GM21447 (cell line): ENCODE data around the gene GABPB2.

ENCODE experiments used
- ATAC-seq: cut with Tn5 transposase; IDR thresholded peaks from one replicate; pipeline ENCODE4 v1.9.1; 2021; ENCODE audit not compliant: unreplicated experiment

Gene GABPB2

DNA sequence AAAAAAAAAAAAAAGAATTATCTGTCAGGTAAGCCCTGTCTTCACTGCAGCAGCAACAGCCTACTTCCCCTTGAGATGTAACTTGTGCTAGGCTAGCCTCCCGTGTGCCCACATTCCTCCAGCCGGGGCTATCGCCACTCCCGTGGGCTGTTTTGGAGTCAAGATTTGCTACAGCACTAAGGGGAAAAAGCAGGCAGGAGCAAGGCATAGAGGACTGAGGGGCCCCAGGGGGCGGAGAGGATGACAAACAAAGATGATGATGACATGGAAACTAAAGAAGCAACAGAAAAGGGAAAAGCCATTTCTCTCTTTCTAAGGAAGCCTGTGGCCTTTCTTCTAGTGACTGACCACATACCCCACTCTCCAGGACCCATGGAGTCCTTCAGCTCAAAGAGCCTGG is 87.8 kb downstream of the GABPB2 start:
- ATAC-seq: no peak

DNA sequence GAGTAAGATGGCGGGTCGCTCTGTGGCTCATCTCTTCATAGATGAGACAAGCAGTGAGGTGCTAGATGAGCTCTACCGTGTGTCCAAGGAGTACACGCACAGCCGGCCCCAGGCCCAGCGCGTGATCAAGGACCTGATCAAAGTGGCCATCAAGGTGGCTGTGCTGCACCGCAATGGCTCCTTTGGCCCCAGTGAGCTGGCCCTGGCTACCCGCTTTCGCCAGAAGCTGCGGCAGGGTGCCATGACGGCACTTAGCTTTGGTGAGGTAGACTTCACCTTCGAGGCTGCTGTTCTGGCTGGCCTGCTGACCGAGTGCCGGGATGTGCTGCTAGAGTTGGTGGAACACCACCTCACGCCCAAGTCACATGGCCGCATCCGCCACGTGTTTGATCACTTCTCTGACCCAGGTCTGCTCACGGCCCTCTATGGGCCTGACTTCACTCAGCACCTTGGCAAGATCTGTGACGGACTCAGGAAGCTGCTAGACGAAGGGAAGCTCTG is 88.2 kb downstream of the GABPB2 start:
- ATAC-seq: no peak

DNA sequence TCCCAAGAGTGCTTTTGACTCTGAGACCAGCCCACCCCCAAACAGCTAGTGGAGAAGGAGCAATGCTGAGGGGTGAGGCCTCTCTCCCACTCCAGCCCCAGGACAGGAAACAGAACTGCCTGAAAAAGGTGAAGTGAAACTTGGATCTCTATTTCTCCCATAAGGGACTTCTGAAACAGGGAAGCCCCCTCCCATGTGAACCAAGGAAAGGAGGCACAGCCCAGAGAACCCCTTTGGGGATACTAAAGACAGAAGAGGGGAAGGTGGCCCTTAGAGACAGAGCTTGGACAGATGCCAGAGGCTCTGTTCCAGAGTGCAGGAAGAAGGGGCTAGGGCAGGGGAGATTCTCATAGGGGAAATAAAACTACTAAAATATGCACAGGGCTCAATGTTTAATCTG is 88.8 kb downstream of the GABPB2 start:
- ATAC-seq: no peak

DNA sequence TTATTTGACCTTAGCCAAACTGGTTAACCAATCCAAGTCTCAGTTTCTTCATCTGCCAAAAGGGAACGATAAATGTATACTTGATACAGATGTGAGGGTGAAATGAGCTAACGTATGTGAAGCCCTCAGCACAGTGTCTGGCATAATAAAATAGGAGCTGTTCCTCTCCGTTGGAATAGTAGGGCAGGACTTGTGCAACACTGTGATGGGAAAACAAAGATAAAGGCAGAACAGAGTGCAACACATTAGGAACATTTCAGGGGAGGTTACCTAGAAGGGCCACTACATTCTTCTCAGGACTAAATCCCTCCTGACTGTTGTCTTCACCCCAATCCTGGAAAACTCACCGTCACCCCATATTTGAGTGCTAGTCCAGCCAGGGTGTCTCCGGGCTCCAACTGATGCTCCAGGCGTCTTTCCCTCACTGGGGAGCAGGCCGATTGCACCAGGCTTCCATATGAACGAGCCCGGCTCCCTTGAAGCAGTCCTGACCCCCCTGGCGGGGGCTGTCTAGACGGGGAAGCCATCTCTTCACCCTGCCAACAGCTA is 94.2 kb downstream of the GABPB2 start:
- ATAC-seq: no peak

DNA sequence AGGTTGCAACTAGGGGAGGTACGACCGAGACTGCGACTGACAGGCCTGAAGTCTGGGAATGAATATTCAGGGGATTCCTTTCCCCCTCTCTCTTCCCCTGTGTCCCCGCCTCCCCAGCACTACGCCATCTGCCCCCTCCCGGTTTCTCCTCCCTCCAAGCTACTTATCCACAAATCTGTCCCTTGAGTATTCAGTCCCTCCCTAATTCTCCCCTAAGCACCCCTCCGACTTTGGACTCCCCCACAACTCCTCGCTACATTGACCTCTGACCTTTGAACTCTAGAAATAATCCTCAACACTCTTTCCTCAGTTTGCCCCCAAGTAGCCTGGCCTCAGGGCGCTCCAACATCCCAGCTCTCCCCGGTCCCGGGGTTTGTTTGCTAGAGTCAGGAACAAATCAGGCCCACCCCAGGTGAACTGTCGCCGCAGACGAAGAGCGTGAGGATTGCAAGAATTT is 94.7 kb downstream of the GABPB2 start:
- ATAC-seq: no peak

DNA sequence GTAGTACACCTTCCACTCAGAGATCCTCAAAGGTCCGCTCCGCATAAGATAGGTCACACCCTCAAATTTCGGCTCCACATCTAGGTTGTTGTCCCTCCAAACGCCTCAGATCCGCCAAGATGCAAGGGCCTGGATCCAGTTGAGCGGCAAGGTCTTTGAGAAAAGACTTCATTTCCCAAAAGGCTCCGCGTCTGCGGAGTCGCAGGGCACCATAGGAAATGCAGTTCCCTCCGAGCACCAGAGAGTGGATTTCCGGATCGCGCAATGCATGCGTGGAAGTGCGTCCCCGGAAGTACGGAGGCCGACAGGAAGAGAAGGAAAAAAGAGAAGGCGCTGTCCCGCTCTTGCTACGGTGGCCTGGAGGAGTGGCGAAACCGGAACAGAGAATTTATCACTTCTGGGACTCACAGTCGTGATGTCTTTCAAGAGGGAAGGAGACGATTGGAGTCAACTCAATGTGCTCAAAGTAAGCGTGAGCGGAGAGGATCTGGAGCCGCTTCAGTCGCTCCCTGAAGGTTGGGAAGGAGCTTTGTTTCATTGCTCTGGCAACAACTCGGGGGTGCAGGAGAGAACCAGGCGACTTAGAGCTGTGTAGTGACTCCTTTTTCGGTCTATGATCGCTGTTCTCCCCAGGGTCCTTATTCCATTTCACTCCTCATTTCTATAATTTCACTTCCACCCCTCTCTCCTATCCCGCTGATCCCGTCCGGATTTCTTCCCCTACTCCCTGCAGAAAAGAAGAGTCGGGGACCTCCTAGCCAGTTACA is 95.4 kb downstream of the GABPB2 start, which contains the start of the genes LYSMD1 and SCNM1:
Gene LYSMD1, minus strand, starts transcription at position 165 of the 767 bp plus-strand sequence. CDS start 644 bp downstream, outside the sequence.
Gene SCNM1, plus strand, starts transcription at position 407 of the 767 bp plus-strand sequence. Its CDS starts 9 bp downstream, at position 416.
- ATAC-seq: peak; percentile 86

DNA sequence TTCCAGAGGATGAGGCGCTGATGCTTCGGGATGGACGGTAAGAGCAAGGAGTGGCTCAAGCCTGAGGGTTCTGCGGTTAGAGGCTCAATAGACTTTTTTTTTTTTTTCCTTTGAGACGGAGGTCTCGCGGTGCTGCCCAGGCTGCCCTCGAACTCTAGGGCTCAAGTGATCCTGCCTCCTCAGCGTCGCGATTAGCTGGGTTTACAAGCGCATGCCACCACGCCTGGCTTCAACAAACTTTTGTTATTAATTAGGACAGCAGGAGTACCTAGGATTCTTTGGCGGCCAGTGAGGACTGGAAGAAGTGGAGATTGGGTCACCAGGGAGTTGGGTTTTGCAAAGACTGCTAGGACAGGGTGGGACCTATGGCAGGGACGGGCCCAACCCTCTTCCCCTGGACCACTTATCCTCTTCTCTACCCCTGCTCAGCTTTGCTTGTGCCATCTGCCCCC is 96.0 kb downstream of the GABPB2 start:
- peak; percentile 6 for ATAC-seq

DNA sequence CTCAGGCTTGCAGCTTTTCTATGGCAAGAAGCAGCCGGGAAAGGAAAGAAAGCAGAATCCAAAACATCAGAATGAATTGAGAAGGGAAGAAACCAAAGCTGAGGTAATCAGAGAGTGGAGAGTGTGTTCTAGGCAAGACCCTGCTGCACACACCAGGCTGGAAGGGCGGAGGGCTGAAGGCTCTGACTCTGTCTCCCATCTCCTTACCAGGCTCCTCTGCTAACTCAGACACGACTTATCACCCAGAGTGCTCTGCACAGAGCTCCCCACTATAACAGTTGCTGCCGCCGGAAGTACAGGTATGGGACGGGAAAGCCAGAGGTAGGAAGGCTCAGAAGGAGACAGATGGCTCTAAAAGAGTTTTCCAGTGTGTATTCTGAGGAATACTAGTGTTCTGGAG is 96.6 kb downstream of the GABPB2 start:
- no peak for ATAC-seq

DNA sequence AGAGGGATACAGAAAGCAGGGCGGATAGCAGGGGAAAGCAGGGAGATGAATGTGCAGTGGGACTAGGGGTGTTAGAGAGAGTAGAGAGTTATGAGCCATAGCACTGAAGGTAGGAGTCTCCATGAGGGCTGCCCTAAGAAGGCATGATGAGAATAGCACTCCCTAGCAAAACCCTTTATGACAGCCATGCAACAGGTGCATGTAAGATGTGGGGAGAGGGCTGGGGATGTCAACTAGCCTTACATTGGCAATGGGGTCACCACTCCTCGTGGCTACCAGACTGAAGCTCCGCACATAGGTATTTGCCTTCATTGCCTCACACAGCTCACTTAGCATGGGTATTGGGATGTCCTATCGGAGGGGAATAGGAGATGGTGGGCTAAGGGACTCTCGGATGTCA is 100.6 kb downstream of the GABPB2 start:
- no peak for ATAC-seq
